H9 (cell line): ENCODE results near the gene STOM. TPM values are rescaled to one million over a fixed set of nuclear protein-coding genes. Genes with fewer than 3 reads are reported as not detected.
A peak's percentile ranks its signal among the peaks of the same experiment; 100 is the strongest.

ENCODE experiments used
- DNase-seq: peaks from one replicate; pipeline ENCODE4 v3.0.0-alpha.2; 2017
- H2AFZ ChIP-seq: one replicate; pipeline ENCODE4 v1.6.1; 2013; ENCODE audit warnings: mild to moderate bottlenecking, low read length, control low read depth, moderate library complexity
- H2AK5ac ChIP-seq: 2 replicates; pipeline ENCODE4 v1.6.1; 2013; ENCODE audit warnings: low read length, control low read depth, mixed read lengths; ENCODE audit not compliant: insufficient read length
- H2BK120ac ChIP-seq: one replicate; pipeline ENCODE4 v1.6.1; 2013; ENCODE audit warnings: low read depth, mild to moderate bottlenecking, low read length, control low read depth, inconsistent platforms; ENCODE audit not compliant: poor library complexity, severe bottlenecking
- H2BK12ac ChIP-seq: 2 replicates; pipeline ENCODE4 v1.6.1; 2013; ENCODE audit warnings: low read length, control low read depth, mixed read lengths, low read depth; ENCODE audit not compliant: insufficient read length
- H2BK15ac ChIP-seq: 2 replicates; pipeline ENCODE4 v1.6.1; 2013; ENCODE audit warnings: low read depth, low read length, control low read depth
- H2BK20ac ChIP-seq: one replicate; pipeline ENCODE4 v1.6.1; 2013; ENCODE audit warnings: low read depth, mild to moderate bottlenecking, low read length, control low read depth, inconsistent platforms; ENCODE audit not compliant: poor library complexity, severe bottlenecking
- H2BK5ac ChIP-seq: 2 replicates; pipeline ENCODE4 v1.6.1; 2013; ENCODE audit warnings: low read length, control low read depth, mixed read lengths; ENCODE audit not compliant: insufficient read length
- H3K14ac ChIP-seq: 2 replicates; pipeline ENCODE4 v1.6.1; 2013; ENCODE audit warnings: low read length, control low read depth; ENCODE audit not compliant: insufficient read depth
- H3K18ac ChIP-seq: 2 replicates; pipeline ENCODE4 v1.6.1; 2013; ENCODE audit warnings: low read depth, mild to moderate bottlenecking, mixed read lengths, low read length, control low read depth; ENCODE audit not compliant: insufficient read length
- H3K23ac ChIP-seq: 2 replicates; pipeline ENCODE4 v1.6.1; 2013; ENCODE audit warnings: low read length, control low read depth, mixed read lengths, low read depth; ENCODE audit not compliant: insufficient read length
- H3K23me2 ChIP-seq: 2 replicates; pipeline ENCODE4 v1.6.1; 2013; ENCODE audit warnings: low read depth, mild to moderate bottlenecking, mixed read lengths, low read length, control low read depth; ENCODE audit not compliant: insufficient read length, poor library complexity, severe bottlenecking
- H3K27ac ChIP-seq: 2 replicates; pipeline ENCODE4 v1.5.1; 2013; ENCODE audit warnings: low read length, control low read depth, mixed read lengths, low read depth; ENCODE audit not compliant: insufficient read length
- H3K27me3 ChIP-seq: 2 replicates; pipeline ENCODE4 v1.6.1; 2013; ENCODE audit warnings: low read length, control low read depth, inconsistent platforms; ENCODE audit not compliant: insufficient read depth
- H3K4ac ChIP-seq: 2 replicates; pipeline ENCODE4 v1.6.1; 2013; ENCODE audit warnings: low read depth, mild to moderate bottlenecking, control low read depth, inconsistent platforms, low read length, moderate library complexity
- H3K4me1 ChIP-seq: 2 replicates; pipeline ENCODE4 v1.6.1; 2013; ENCODE audit warnings: low read length, control low read depth, inconsistent platforms; ENCODE audit not compliant: insufficient read depth
- H3K4me2 ChIP-seq: 2 replicates; pipeline ENCODE4 v1.6.1; 2013; ENCODE audit warnings: low read length, control low read depth, mixed read lengths; ENCODE audit not compliant: insufficient read length, insufficient read depth
- H3K56ac ChIP-seq: 2 replicates; pipeline ENCODE4 v1.6.1; 2013; ENCODE audit warnings: low read depth, mild to moderate bottlenecking, mixed read lengths, low read length, control low read depth; ENCODE audit not compliant: insufficient read length
- H3K79me1 ChIP-seq: 2 replicates; pipeline ENCODE4 v1.6.1; 2013; ENCODE audit warnings: low read depth, mild to moderate bottlenecking, moderate library complexity, low read length, control low read depth, inconsistent platforms; ENCODE audit not compliant: insufficient read depth, poor library complexity, severe bottlenecking
- H3K79me2 ChIP-seq: 2 replicates; pipeline ENCODE4 v1.6.1; 2013; ENCODE audit warnings: low read length, control low read depth, inconsistent platforms; ENCODE audit not compliant: insufficient read depth
- H3K9ac ChIP-seq: 2 replicates; pipeline ENCODE4 v1.6.1; 2013; ENCODE audit warnings: low read length, control low read depth, mixed read lengths; ENCODE audit not compliant: insufficient read length; ENCODE audit errors: extremely low read depth
- H3K9me3 ChIP-seq: one replicate; pipeline ENCODE4 v1.6.1; 2013; ENCODE audit warnings: low read depth, low read length, inconsistent platforms; ENCODE audit not compliant: control insufficient read depth
- H3T11ph ChIP-seq: one replicate; pipeline ENCODE4 v1.6.1; 2013; ENCODE audit warnings: mild to moderate bottlenecking, low read length, control low read depth, inconsistent platforms
- H4K20me1 ChIP-seq: one replicate; pipeline ENCODE4 v1.6.1; 2013; ENCODE audit not compliant: control insufficient read depth, insufficient read length, insufficient read depth
- H4K5ac ChIP-seq: 2 replicates; pipeline ENCODE4 v1.6.1; 2013; ENCODE audit warnings: low read depth, mild to moderate bottlenecking, mixed read lengths, low read length, control low read depth; ENCODE audit not compliant: insufficient read length
- H4K8ac ChIP-seq: replicated peaks from 2 replicates; pipeline ENCODE4 v1.6.1; 2013; ENCODE audit warnings: low read length, control low read depth, mixed read lengths, low read depth; ENCODE audit not compliant: insufficient read length
- H4K91ac ChIP-seq: 2 replicates; pipeline ENCODE4 v1.6.1; 2013; ENCODE audit warnings: low read depth, mild to moderate bottlenecking, moderate library complexity, mixed read lengths, low read length, control low read depth; ENCODE audit not compliant: insufficient read length
- H3K27ac Mint-ChIP-seq, 3 experiments: 2 replicates in 2 of 3; 3 replicates in 1 of 3; pipeline ENCODE4 v1.8.0; 2020 to 2021; ENCODE audit warnings: mixed read lengths in 3 of 3, mild to moderate bottlenecking in 1 of 3, moderate library complexity in 1 of 3
- H3K27me3 Mint-ChIP-seq: 2 replicates; pipeline ENCODE4 v1.8.0; 2021; ENCODE audit warnings: low read depth, mild to moderate bottlenecking, moderate library complexity, mixed read lengths
- H3K36me3 Mint-ChIP-seq, 3 experiments: 2 replicates in 2 of 3; 3 replicates in 1 of 3; pipeline ENCODE4 v1.8.0; 2020 to 2021; ENCODE audit warnings: low read depth in 3 of 3, mixed read lengths in 3 of 3; ENCODE audit not compliant: insufficient read depth in 1 of 3
- H3K4me1 Mint-ChIP-seq, 2 experiments: 2 replicates each; pipeline ENCODE4 v1.8.0; 2020; ENCODE audit warnings: mixed read lengths in 2 of 2
- H3K4me3 Mint-ChIP-seq, 2 experiments: 2 replicates in 1 of 2; 3 replicates in 1 of 2; pipeline ENCODE4 v1.8.0; 2020 to 2021; ENCODE audit warnings: mild to moderate bottlenecking in 2 of 2, mixed read lengths in 2 of 2, moderate library complexity in 1 of 2
- H3K9me3 Mint-ChIP-seq, 2 experiments: 2 replicates in 1 of 2; 3 replicates in 1 of 2; pipeline ENCODE4 v1.8.0; 2020; ENCODE audit warnings: mild to moderate bottlenecking in 2 of 2, mixed read lengths in 2 of 2, moderate library complexity in 1 of 2
- WGBS: extraction: QIAGEN DNeasy Blood & Tissue Kit; methylation state at CpG from one replicate; pipeline ENCODE4 v1.1.7; 2013; ENCODE audit warnings: missing lambda C conversion rate, low lambda C conversion rate, mixed read lengths; ENCODE audit not compliant: insufficient read length; ENCODE audit errors: extremely low coverage; 5-methylcytosine and 5-hydroxymethylcytosine counted together
- total RNA-seq: library from RNA; stranded (reverse); gene quantifications from 2 replicates; pipeline ENCODE4 v1.2.1, GENCODE V29; 2021
- TF ChIP-seq, protein P1 (sequence below): fragments of 200-600 bp; sonication (generic); conservative IDR thresholded peaks from 3 replicates; pipeline ENCODE4 v1.8.0; 2021; ENCODE audit warnings: antibody characterized with exemption, mild to moderate bottlenecking

The STOM gene
- total RNA-seq, 1 experiment from 2014 or later: 15.3 TPM

- WGBS: no CpG with 5 or more reads among the region's 2 CpGs
- H3K4me3 Mint-ChIP-seq: no peak overlapping the region
- H3K27ac ChIP-seq: peak overlapping the region; percentile 56
- no peak overlapping the region for H3K18ac ChIP-seq
- H3K23ac ChIP-seq: no peak overlapping the region
- H2BK15ac ChIP-seq: no peak overlapping the region
- no peaks in the 10 kb centered on the region for H3K9me3 ChIP-seq
- H2AK5ac ChIP-seq: no peak overlapping the region
- peaks cover 16 to 17% of the 10 kb centered on the region in 2 experiments for H3K4me1 Mint-ChIP-seq
- no peak overlapping the region for H2BK120ac ChIP-seq
- no peak overlapping the region for H2BK5ac ChIP-seq
- H3K14ac ChIP-seq: no peak overlapping the region
- no peak overlapping the region for H3K56ac ChIP-seq
- no peak overlapping the region for H2BK12ac ChIP-seq
- peak overlapping the region; percentile 5 to 97 (median 82); a peak in 6 of 7 replicates for H3K27ac Mint-ChIP-seq
- TF ChIP-seq, protein P1, sequence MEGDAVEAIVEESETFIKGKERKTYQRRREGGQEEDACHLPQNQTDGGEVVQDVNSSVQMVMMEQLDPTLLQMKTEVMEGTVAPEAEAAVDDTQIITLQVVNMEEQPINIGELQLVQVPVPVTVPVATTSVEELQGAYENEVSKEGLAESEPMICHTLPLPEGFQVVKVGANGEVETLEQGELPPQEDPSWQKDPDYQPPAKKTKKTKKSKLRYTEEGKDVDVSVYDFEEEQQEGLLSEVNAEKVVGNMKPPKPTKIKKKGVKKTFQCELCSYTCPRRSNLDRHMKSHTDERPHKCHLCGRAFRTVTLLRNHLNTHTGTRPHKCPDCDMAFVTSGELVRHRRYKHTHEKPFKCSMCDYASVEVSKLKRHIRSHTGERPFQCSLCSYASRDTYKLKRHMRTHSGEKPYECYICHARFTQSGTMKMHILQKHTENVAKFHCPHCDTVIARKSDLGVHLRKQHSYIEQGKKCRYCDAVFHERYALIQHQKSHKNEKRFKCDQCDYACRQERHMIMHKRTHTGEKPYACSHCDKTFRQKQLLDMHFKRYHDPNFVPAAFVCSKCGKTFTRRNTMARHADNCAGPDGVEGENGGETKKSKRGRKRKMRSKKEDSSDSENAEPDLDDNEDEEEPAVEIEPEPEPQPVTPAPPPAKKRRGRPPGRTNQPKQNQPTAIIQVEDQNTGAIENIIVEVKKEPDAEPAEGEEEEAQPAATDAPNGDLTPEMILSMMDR: no peak
- H4K8ac ChIP-seq: no peak overlapping the region
- H3K36me3 Mint-ChIP-seq: no peaks in the 10 kb centered on the region
- no peak overlapping the region for H3K9ac ChIP-seq
- H2BK20ac ChIP-seq: no peak overlapping the region
- no peaks in the 10 kb centered on the region for H3K23me2 ChIP-seq
- H4K20me1 ChIP-seq: no peaks in the 10 kb centered on the region
- peak overlapping the region; percentile 32 for H3K4me2 ChIP-seq
- no peaks in the 10 kb centered on the region for H3K79me2 ChIP-seq
- no peak overlapping the region for H3K4ac ChIP-seq
- H3K27me3 ChIP-seq: no peaks in the 10 kb centered on the region
- H4K91ac ChIP-seq: no peak overlapping the region
- H3T11ph ChIP-seq: no peak overlapping the region
- H2AFZ ChIP-seq: no peak overlapping the region
- no peak for DNase-seq
- no peaks in the 10 kb centered on the region for H3K79me1 ChIP-seq
- peaks cover 4% of the 10 kb centered on the region; the same call in 1 of the 2 replicates for H3K4me1 ChIP-seq
- H3K9me3 Mint-ChIP-seq: peaks cover 0 to 3% of the 10 kb centered on the region in 2 experiments; a peak in 1 of 5 replicates
- H3K27me3 Mint-ChIP-seq: no peaks in the 10 kb centered on the region; the same call in 1 of the 2 replicates
- H4K5ac ChIP-seq: no peak overlapping the region
These were observed 16.6 kb upstream of the STOM start for GRCh38 chr9:121386442-121387175.
